Measurements from ENCODE around the gene FBXL16. TPM values are rescaled to one million over a fixed set of nuclear protein-coding genes. Genes with fewer than 3 reads are reported as not detected.
A peak's percentile ranks its signal among the peaks of the same experiment; 100 is the strongest.

Gene FBXL16
- polyA plus RNA-seq, 1 of the 3 experiments (the other 2 are of a cell fraction) = 19.8 TPM

DNA sequence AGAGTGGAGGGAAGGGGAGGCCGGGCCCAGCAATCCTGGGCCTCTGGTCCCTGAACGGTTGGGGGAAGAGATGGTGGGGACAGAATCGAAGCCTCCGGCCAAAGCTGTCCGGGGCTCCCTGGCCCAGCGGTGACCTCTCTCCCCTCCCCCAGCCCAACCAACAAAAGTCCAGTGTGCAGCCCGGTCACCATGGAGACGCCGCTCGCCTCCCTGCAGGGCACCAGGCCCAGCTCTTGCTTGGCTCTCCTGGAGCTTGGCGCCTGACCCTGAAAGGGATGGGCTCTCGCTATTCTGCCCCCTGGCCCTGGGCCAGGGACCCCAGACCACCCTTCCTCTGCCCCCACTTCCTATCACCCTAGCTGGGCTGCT, 10.6 kb upstream of the FBXL16 start:
- Histone ChIP-seq H3K9me3 (no peaks in the 10 kb centered on the region), H3K9ac (peak overlapping the region; percentile 67; the same call in 1 of the 2 replicates)

DNA sequence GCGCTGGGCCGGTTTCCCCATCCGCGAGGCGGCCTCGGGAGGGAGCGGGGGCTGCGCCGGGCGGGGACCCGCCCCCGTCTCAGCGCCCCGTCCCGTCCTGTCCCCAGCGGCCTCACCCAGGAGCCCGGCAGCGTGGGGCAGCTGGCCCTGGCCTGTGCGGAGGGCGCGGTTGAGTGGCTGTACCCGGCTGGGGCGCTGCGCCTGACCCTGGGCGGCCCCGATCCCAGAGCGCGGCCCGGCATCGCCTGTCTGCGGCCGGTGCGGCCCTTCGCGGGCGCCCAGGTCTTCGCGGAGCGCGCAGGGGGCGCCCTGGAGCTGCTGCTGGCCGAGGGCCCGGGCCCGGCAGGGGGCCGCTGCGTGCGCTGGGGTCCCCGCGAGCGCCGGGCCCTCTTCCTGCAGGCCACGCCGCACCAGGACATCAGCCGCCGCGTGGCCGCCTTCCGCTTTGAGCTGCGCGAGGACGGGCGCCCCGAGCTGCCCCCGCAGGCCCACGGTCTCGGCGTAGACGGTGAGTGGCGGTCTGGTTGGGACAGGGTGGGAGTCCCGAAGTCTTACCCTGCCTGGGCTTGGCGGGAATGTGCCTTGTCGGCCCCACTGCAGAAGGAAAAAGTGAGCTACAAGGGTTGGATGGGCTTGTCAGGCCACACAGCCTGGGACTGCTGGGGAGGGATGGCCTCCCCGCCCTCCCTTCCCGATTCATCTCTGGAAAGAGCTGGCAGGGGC, 10.0 kb upstream of the FBXL16 start:
- CTCF ChIA-PET = interaction anchor here (0.6 to 22.4 kb wide), 10 partner anchors 11 to 69 kb away, joined by 3 to 358 read pairs (median 9); partner anchors contain the start of genes ANTKMT, CCDC78, CHTF18 and CIAO3
- DNase-seq = peak; percentile 81
- WGBS (ENCODE audit: low lambda C conversion rate) = 10% methylated on average over 4 of the region's 74 CpGs

More for the DNA sequence above, 10.6 kb upstream of the FBXL16 start:
- H3K9me2 ChIP-seq = no peaks in the 10 kb centered on the region
- TF ChIP-seq, protein P1, sequence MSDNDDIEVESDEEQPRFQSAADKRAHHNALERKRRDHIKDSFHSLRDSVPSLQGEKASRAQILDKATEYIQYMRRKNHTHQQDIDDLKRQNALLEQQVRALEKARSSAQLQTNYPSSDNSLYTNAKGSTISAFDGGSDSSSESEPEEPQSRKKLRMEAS (IDR thresholded peaks at IDR 0.05; ENCODE audit: low read depth) = no peak
- TF ChIP-seq CHD2 (IDR thresholded peaks at IDR 0.05; ENCODE audit: low read length, partially characterized antibody) = peak; percentile 65
- TF ChIP-seq EP300 (IDR thresholded peaks at IDR 0.05; ENCODE audit: borderline replicate concordance in 1 of 2, low read depth in 1 of 2, low read length in 1 of 2) = peak in 1 of 2 experiments; percentile 40; a peak in 2 of 4 replicates
- peak; percentile 23 for TF ChIP-seq NFIC (IDR thresholded peaks at IDR 0.05; ENCODE audit: borderline replicate concordance)
- POLR2A ChIA-PET = interaction anchor here (0.7 to 2.6 kb wide), 8 partner anchors 9 to 68 kb away, joined by 3 to 13 read pairs (median 4); partner anchors contain the start of genes CCDC78 and CIAO3
- peaks cover 12% of the 10 kb centered on the region; the same call in 1 of the 2 replicates for H4K20me1 ChIP-seq (ENCODE audit: insufficient read depth)
- peaks cover 28% of the 10 kb centered on the region for H3F3A ChIP-seq (replicated peaks; ENCODE audit: insufficient read depth)
- no peak overlapping the region for H2AFZ ChIP-seq (ENCODE audit: low read depth)
- WGBS (ENCODE audit: low lambda C conversion rate) = 20% methylated on average over 1 of the region's 12 CpGs
- no peaks in the 10 kb centered on the region for H3K27me3 ChIP-seq (ENCODE audit: insufficient read depth)
- H3K4me1 ChIP-seq (ENCODE audit: control insufficient read depth in 1 of 2, insufficient read depth in 2 of 2, low read depth in 1 of 2, low read length in 1 of 2) = peaks cover 13 to 43% of the 10 kb centered on the region in 2 experiments; a peak in 3 of 4 replicates
- peak; percentile 86 for DNase-seq
- 0 out of 2 replicates have a peak, but pooled peaks cover 2% of the 10 kb centered on the region for H3K79me2 ChIP-seq (ENCODE audit: insufficient read depth)
- H3K36me3 ChIP-seq (replicated peaks in 1 of 2; ENCODE audit: control insufficient read depth in 1 of 2, insufficient read depth in 2 of 2, low read length in 1 of 2) = peaks cover 0 to 4% of the 10 kb centered on the region in 2 experiments
- H3K4me3 ChIP-seq (ENCODE audit: low read depth in 2 of 2, low read length in 1 of 2) = peak overlapping the region; percentile 66 to 70
- CTCF ChIA-PET = interaction anchor here (0.6 to 22.4 kb wide), 10 partner anchors 11 to 68 kb away, joined by 3 to 358 read pairs (median 9); partner anchors contain the start of genes ANTKMT, CCDC78, CHTF18 and CIAO3
- peak overlapping the region; percentile 56 to 91; a peak in 3 of 4 replicates for H3K27ac ChIP-seq (ENCODE audit: low read depth in 2 of 2, low read length in 1 of 2)
- H3K4me2 ChIP-seq = peak overlapping the region; percentile 93

More for the DNA sequence above, 10.0 kb upstream of the FBXL16 start:
- Histone ChIP-seq H3K36me3 (replicated peaks in 1 of 2; ENCODE audit: control insufficient read depth in 1 of 2, insufficient read depth in 2 of 2, low read length in 1 of 2) (peaks cover 0 to 4% of the 10 kb centered on the region in 2 experiments), H3K79me2 (ENCODE audit: insufficient read depth) (0 out of 2 replicates have a peak, but pooled peaks cover 2% of the 10 kb centered on the region), H3K4me1 (ENCODE audit: control insufficient read depth in 1 of 2, insufficient read depth in 2 of 2, low read depth in 1 of 2, low read length in 1 of 2) (peaks cover 18 to 47% of the 10 kb centered on the region in 2 experiments; a peak in 3 of 4 replicates), H3K27me3 (ENCODE audit: insufficient read depth) (no peaks in the 10 kb centered on the region), H2AFZ (ENCODE audit: low read depth) (no peak overlapping the region), H4K20me1 (ENCODE audit: insufficient read depth) (peaks cover 12% of the 10 kb centered on the region; the same call in 1 of the 2 replicates), H3K9me3 (no peaks in the 10 kb centered on the region), H3F3A (replicated peaks; ENCODE audit: insufficient read depth) (peaks cover 30% of the 10 kb centered on the region), H3K9ac (peak overlapping the region; percentile 67), H3K27ac (ENCODE audit: low read depth in 2 of 2, low read length in 1 of 2) (peak overlapping the region; percentile 56 to 91; a peak in 3 of 4 replicates), H3K4me3 (ENCODE audit: low read depth in 2 of 2, low read length in 1 of 2) (peak overlapping the region; percentile 66 to 70), H3K4me2 (peak overlapping the region; percentile 93), H3K9me2 (no peaks in the 10 kb centered on the region)
- POLR2A ChIA-PET = interaction anchor here (1.1 to 2.6 kb wide), 7 partner anchors 9 to 68 kb away, joined by 3 to 13 read pairs (median 4); partner anchors contain the start of gene CCDC78
- no peak for TF ChIP-seq TAF1 (IDR thresholded peaks at IDR 0.05; ENCODE audit: borderline replicate concordance, low read depth, low read length)
- peak; percentile 10; the same call in 1 of the 2 replicates for TF ChIP-seq SIN3A (IDR thresholded peaks at IDR 0.05; ENCODE audit: borderline replicate concordance, low read depth, low read length)
- TF ChIP-seq, protein P2, sequence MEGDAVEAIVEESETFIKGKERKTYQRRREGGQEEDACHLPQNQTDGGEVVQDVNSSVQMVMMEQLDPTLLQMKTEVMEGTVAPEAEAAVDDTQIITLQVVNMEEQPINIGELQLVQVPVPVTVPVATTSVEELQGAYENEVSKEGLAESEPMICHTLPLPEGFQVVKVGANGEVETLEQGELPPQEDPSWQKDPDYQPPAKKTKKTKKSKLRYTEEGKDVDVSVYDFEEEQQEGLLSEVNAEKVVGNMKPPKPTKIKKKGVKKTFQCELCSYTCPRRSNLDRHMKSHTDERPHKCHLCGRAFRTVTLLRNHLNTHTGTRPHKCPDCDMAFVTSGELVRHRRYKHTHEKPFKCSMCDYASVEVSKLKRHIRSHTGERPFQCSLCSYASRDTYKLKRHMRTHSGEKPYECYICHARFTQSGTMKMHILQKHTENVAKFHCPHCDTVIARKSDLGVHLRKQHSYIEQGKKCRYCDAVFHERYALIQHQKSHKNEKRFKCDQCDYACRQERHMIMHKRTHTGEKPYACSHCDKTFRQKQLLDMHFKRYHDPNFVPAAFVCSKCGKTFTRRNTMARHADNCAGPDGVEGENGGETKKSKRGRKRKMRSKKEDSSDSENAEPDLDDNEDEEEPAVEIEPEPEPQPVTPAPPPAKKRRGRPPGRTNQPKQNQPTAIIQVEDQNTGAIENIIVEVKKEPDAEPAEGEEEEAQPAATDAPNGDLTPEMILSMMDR (IDR thresholded peaks at IDR 0.05) = peak; percentile 28
